H1 (cell line): ENCODE measurements around the gene ACTN2. TPM values are rescaled to one million over a fixed set of nuclear protein-coding genes. Genes with fewer than 3 reads are reported as not detected.

Source experiments
- CTCF ChIA-PET: fragments of 300-600 bp; sonication (Branson Sonifier 250); formaldehyde crosslinking; loops from one replicate; lab custom pipeline; 2021; ENCODE audit not compliant: partially characterized antibody; lab: Charles Lee
- POLR2A ChIA-PET: fragments of 300-600 bp; sonication (Branson Sonifier 250); formaldehyde crosslinking; loops from one replicate; lab custom pipeline; 2021; ENCODE audit warnings: inconsistent platforms; ENCODE audit not compliant: partially characterized antibody; lab: Charles Lee
- DNase-seq, 2 experiments: peaks; one replicate each; pipeline versions ENCODE4 v3.0.0 to v3.0.0-alpha.2; 2010 to 2022; ENCODE audit warnings: low spot score in 2 of 2, low read depth in 1 of 2, mixed read lengths in 1 of 2
- FAIRE-seq: peaks from 2 replicates; lab custom pipeline; 2011; peaks lifted over from hg19 to GRCh38; lab: Jason Lieb, UNC
- H2AFZ ChIP-seq: 2 replicates; pipeline ENCODE4 v1.8.1; 2012; ENCODE audit warnings: low read length, inconsistent platforms
- H2AK5ac ChIP-seq: 2 replicates; pipeline ENCODE4 v1.6.1; 2013; ENCODE audit warnings: low read depth, low read length
- H2BK120ac ChIP-seq: replicated peaks from 2 replicates; pipeline ENCODE3; 2013; ENCODE audit warnings: low read depth, low read length, inconsistent platforms
- H2BK12ac ChIP-seq: 2 replicates; pipeline ENCODE4 v1.6.1; 2013; ENCODE audit warnings: low read depth, low read length
- H2BK15ac ChIP-seq: 2 replicates; pipeline ENCODE4 v1.6.1; 2013; ENCODE audit warnings: low read length
- H2BK20ac ChIP-seq: 2 replicates; pipeline ENCODE4 v1.6.1; 2013; ENCODE audit warnings: low read length
- H2BK5ac ChIP-seq: 2 replicates; pipeline ENCODE4 v1.6.1; 2013; ENCODE audit warnings: low read depth, low read length
- H3K14ac ChIP-seq: 2 replicates; pipeline ENCODE4 v1.6.1; 2013; ENCODE audit warnings: inconsistent platforms; ENCODE audit not compliant: insufficient read length
- H3K18ac ChIP-seq: 2 replicates; pipeline ENCODE4 v1.6.1; 2013; ENCODE audit warnings: low read length; ENCODE audit errors: extremely low read depth
- H3K23ac ChIP-seq: 2 replicates; pipeline ENCODE4 v1.6.1; 2013; ENCODE audit warnings: inconsistent platforms; ENCODE audit not compliant: insufficient read length
- H3K23me2 ChIP-seq: 2 replicates; pipeline ENCODE4 v1.6.1; 2013; ENCODE audit warnings: low read depth, low read length
- H3K27ac ChIP-seq: 2 replicates; pipeline ENCODE4 v1.6.1; 2011; ENCODE audit warnings: low read depth, low read length, inconsistent platforms
- H3K27me3 ChIP-seq, 4 experiments: replicated peaks in 1 of 4; 1 replicate in 1 of 4; 2 replicates in 3 of 4; pipeline versions ENCODE4 v1.6.1 to v1.8.1; 2011 to 2013; ENCODE audit warnings: low read length in 3 of 4, mild to moderate bottlenecking in 3 of 4, inconsistent platforms in 2 of 4, mixed read lengths in 2 of 4, moderate library complexity in 1 of 4; ENCODE audit not compliant: control insufficient read depth in 3 of 4, insufficient read depth in 3 of 4; ENCODE audit errors: extremely low read depth in 1 of 4
- H3K36me3 ChIP-seq, 4 experiments: 2 replicates each; pipeline versions ENCODE4 v1.6.1 to v1.8.1; 2011 to 2013; ENCODE audit warnings: mild to moderate bottlenecking in 4 of 4, low read length in 3 of 4, moderate library complexity in 2 of 4, control low read depth in 1 of 4, inconsistent platforms in 1 of 4; ENCODE audit not compliant: insufficient read depth in 4 of 4, control insufficient read depth in 2 of 4
- H3K4ac ChIP-seq: replicated peaks from 2 replicates; pipeline ENCODE3; 2013; ENCODE audit warnings: low read length, low read depth, mixed read lengths, inconsistent platforms; ENCODE audit not compliant: insufficient read length
- H3K4me1 ChIP-seq, 4 experiments: replicated peaks in 1 of 4; 1 replicate in 1 of 4; 2 replicates in 3 of 4; pipeline versions ENCODE4 v1.6.1 to v1.8.1; 2011 to 2013; ENCODE audit warnings: low read length in 3 of 4, inconsistent platforms in 2 of 4, mixed read lengths in 1 of 4; ENCODE audit not compliant: insufficient read depth in 4 of 4, control insufficient read depth in 3 of 4
- H3K4me2 ChIP-seq, 2 experiments: 2 replicates each; pipeline versions ENCODE4 v1.6.1 to v1.8.1; 2011 to 2013; ENCODE audit warnings: low read depth in 2 of 2, low read length in 2 of 2, control low read depth in 1 of 2, inconsistent platforms in 1 of 2, mild to moderate bottlenecking in 1 of 2; ENCODE audit not compliant: insufficient read depth in 1 of 2
- H3K4me3 ChIP-seq, 4 experiments: fragments of 200-600, 300-600 bp in 1 of 4; sonication (generic), shearing (Covaris generic), sonication (Bioruptor Twin) in 1 of 4; 2 replicates each; pipeline versions ENCODE4 v1.5.1 to v1.8.1; 2011 to 2016; ENCODE audit warnings: low read length in 4 of 4, low read depth in 3 of 4, control low read depth in 2 of 4, inconsistent platforms in 2 of 4, mild to moderate bottlenecking in 2 of 4, mixed read lengths in 1 of 4, moderate library complexity in 1 of 4; ENCODE audit not compliant: insufficient read depth in 2 of 4; ENCODE audit errors: extremely low read depth in 1 of 4
- H3K56ac ChIP-seq: replicated peaks from 2 replicates; pipeline ENCODE3; 2013; ENCODE audit warnings: low read depth, mild to moderate bottlenecking, mixed read lengths, low read length, inconsistent platforms; ENCODE audit not compliant: insufficient read length
- H3K79me1 ChIP-seq: 2 replicates; pipeline ENCODE4 v1.6.1; 2013; ENCODE audit warnings: low read depth, low read length, control low read depth
- H3K79me2 ChIP-seq, 2 experiments: 2 replicates each; pipeline versions ENCODE4 v1.6.1 to v1.8.1; 2012 to 2013; ENCODE audit warnings: low read length in 2 of 2, mild to moderate bottlenecking in 2 of 2, inconsistent platforms in 1 of 2; ENCODE audit not compliant: insufficient read depth in 2 of 2, control insufficient read depth in 1 of 2
- H3K9ac ChIP-seq, 4 experiments: replicated peaks in 1 of 4; 1 replicate in 1 of 4; 2 replicates in 3 of 4; pipeline versions ENCODE4 v1.6.1 to v1.8.1; 2011 to 2013; ENCODE audit warnings: low read depth in 3 of 4, low read length in 3 of 4, control low read depth in 2 of 4, mild to moderate bottlenecking in 2 of 4, moderate library complexity in 2 of 4, inconsistent platforms in 1 of 4; ENCODE audit errors: extremely low read depth in 1 of 4
- H3K9me3 ChIP-seq, 2 experiments: 2 replicates each; pipeline versions ENCODE4 v1.6.1 to v1.8.1; 2012 to 2013; ENCODE audit warnings: mild to moderate bottlenecking in 2 of 2, moderate library complexity in 2 of 2, control low read depth in 1 of 2, inconsistent platforms in 1 of 2, low read depth in 1 of 2, low read length in 1 of 2, mixed read lengths in 1 of 2; ENCODE audit not compliant: insufficient read depth in 2 of 2
- H4K20me1 ChIP-seq, 2 experiments: replicated peaks in 1 of 2; 2 replicates each; pipeline versions ENCODE3 to v1.8.1; 2011 to 2013; ENCODE audit warnings: inconsistent platforms in 2 of 2, low read length in 2 of 2, mild to moderate bottlenecking in 1 of 2; ENCODE audit not compliant: insufficient read depth in 2 of 2, control insufficient read depth in 1 of 2
- H4K5ac ChIP-seq: 2 replicates; pipeline ENCODE4 v1.6.1; 2013; ENCODE audit warnings: low read length, low read depth, mixed read lengths, inconsistent platforms; ENCODE audit not compliant: insufficient read length
- H4K8ac ChIP-seq: 2 replicates; pipeline ENCODE4 v1.8.0; 2013; ENCODE audit warnings: mild to moderate bottlenecking, moderate library complexity, low read length, inconsistent platforms; ENCODE audit not compliant: insufficient read depth; ENCODE audit errors: extremely low read depth
- H4K91ac ChIP-seq: replicated peaks from 2 replicates; pipeline ENCODE3; 2013; ENCODE audit warnings: low read length, mixed read lengths, inconsistent platforms; ENCODE audit not compliant: insufficient read length
- SP4 ChIP-seq: IDR thresholded peaks from 2 replicates; pipeline ENCODE4 v1.6.1; 2012; ENCODE audit warnings: low read length, inconsistent platforms
- WGBS, 2 experiments: shearing (Covaris generic) in 1 of 2; methylation state at CpG; one replicate each; pipeline versions ENCODE4 v1.1.6 to v1.1.7; 2013 to 2015; ENCODE audit warnings: low lambda C conversion rate in 2 of 2, mixed read lengths in 2 of 2, inconsistent platforms in 1 of 2, low coverage in 1 of 2, missing lambda C conversion rate in 1 of 2; ENCODE audit not compliant: insufficient replicate concordance in 2 of 2, insufficient coverage in 1 of 2, insufficient read length in 1 of 2; ENCODE audit errors: extremely low coverage in 1 of 2, missing lambda C conversion rate in 1 of 2; 5-methylcytosine and 5-hydroxymethylcytosine counted together
- polyA plus RNA-seq, 7 experiments: library from polyadenylated mRNA; depleted of rRNA in 3 of 7; stranded (reverse) in 5 of 7; unstranded in 2 of 7; fragments of >200 nt in 5 of 7; fragments of 200-250 nt in 2 of 7; gene quantifications; 1 replicate in 5 of 7; 2 replicates in 1 of 7; 4 replicates in 1 of 7; pipeline versions ENCODE4 v1.2.1 to v1.2.3, GENCODE V29; 2011 to 2013; ENCODE audit warnings: missing spikeins in 2 of 7, mixed read lengths in 2 of 7
- total RNA-seq: library from RNA; stranded (reverse); fragmentation: NEBNext Ultra II Directional; extraction: Animal tissue kit (Norgen Biotek cat#: 25700); gene quantifications from 2 replicates; pipeline ENCODE4 v1.2.1, GENCODE V29; 2021

Gene ACTN2
- total and polyA plus RNA-seq, 2 of the 8 experiments (the other 6 are each of a cell fraction or from before 2014, with no cell fraction given): 1.9 to 4.1 TPM

DNA sequence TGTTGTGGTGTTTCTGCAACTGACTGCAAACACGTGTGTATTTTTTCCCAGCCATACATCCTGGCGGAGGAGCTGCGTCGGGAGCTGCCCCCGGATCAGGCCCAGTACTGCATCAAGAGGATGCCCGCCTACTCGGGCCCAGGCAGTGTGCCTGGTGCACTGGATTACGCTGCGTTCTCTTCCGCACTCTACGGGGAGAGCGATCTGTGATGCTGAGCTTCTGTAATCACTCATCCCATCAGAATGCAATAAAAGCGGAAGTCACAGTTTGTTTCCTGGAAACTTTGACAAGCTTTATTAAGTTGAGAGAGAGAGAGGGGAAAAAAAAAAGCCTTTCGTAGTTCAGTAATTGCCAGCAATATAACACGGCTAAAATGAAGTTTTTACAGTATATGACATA, 76.1 kb downstream of the ACTN2 start:
- Histone ChIP-seq H3K27me3 (peaks cover 0 to 1% (median 0%) of the 10 kb centered on the region in 4 experiments; a peak in 1 of 7 replicates), H3K23ac (no peak overlapping the region), H3K18ac (no peak overlapping the region), H3K79me2 (no peaks in the 10 kb centered on the region), H4K91ac (no peak overlapping the region), H3K56ac (no peak overlapping the region), H3K4me2 (no peak overlapping the region), H3K9me3 (no peaks in the 10 kb centered on the region), H4K5ac (no peak overlapping the region), H3K9ac (no peak overlapping the region), H3K79me1 (no peaks in the 10 kb centered on the region), H2AK5ac (no peak overlapping the region), H3K14ac (no peak overlapping the region), H3K36me3 (no peaks in the 10 kb centered on the region), H4K20me1 (no peaks in the 10 kb centered on the region), H4K8ac (no peak overlapping the region), H3K4me3 (no peak overlapping the region), H2BK15ac (no peak overlapping the region), H2BK20ac (no peak overlapping the region), H3K4me1 (no peaks in the 10 kb centered on the region), H2BK5ac (no peak overlapping the region), H2AFZ (no peak overlapping the region), H2BK120ac (no peak overlapping the region), H3K4ac (no peak overlapping the region), H3K27ac (no peak overlapping the region), H3K23me2 (no peaks in the 10 kb centered on the region), H2BK12ac (no peak overlapping the region)
- no peak for DNase-seq
- 95% methylated on average over 15 of the region's 15 CpGs; no CpG with 5 or more reads in 1 of the 2 experiments for WGBS, 2 experiments
- ChIA-PET POLR2A (no interaction called here), CTCF (interaction anchor here (0.6 to 5.5 kb wide), 6 partner anchors 9 to 256 kb away, joined by 3 to 26 read pairs (median 5); no protein-coding TSS in a partner anchor)
- no peak for TF ChIP-seq SP4
- no peak for FAIRE-seq
